Mammary epithelial cell (primary cell): Measurements from ENCODE around the gene PTPRS.

Experiments
- CTCF ChIP-seq, 2 donors: IDR thresholded peaks in 1 of 2; conservative IDR thresholded peaks in 1 of 2; 2 replicates each; pipeline ENCODE4 v1.5.1; 2011 to 2012; ENCODE audit warnings: inconsistent platforms in 2 of 2, low read length in 2 of 2, mild to moderate bottlenecking in 2 of 2, control low read depth in 1 of 2, low read depth in 1 of 2; ENCODE audit not compliant: insufficient read depth in 1 of 2; ENCODE audit errors: extremely low read depth in 1 of 2
- EZH2 ChIP-seq: IDR thresholded peaks from 2 replicates; pipeline ENCODE4 v1.6.1; 2012; ENCODE audit warnings: low read length, inconsistent platforms, borderline replicate concordance

GRCh38 chr19:5324947-5325346, 15.7 kb downstream of the PTPRS start:
- TF ChIP-seq CTCF (conservative IDR thresholded peaks at IDR 0.05 in 1 of 2, IDR thresholded peaks at IDR 0.05 in 1 of 2; ENCODE audit: extremely low read depth in 1 of 2, insufficient read depth in 1 of 2, low read depth in 1 of 2, low read length in 2 of 2), result no peak
- no peak for TF ChIP-seq EZH2
